Hindlimb muscle (tissue), 1 donor: Measurements from ENCODE around the gene SPANXN4. TPM values are rescaled to one million over a fixed set of nuclear protein-coding genes. Genes with fewer than 3 reads are reported as not detected.

Experiments
- DNase-seq: peaks from one replicate; pipeline ENCODE4 v3.0.0-alpha.2; 2013
- polyA plus RNA-seq: library from polyadenylated mRNA; unstranded; fragments of 120-200 nt; gene quantifications from one replicate; pipeline ENCODE4 v1.2.1, GENCODE V29; 2013; ENCODE audit not compliant: insufficient read length

Gene SPANXN4
- polyA plus RNA-seq = not detected

DNA sequence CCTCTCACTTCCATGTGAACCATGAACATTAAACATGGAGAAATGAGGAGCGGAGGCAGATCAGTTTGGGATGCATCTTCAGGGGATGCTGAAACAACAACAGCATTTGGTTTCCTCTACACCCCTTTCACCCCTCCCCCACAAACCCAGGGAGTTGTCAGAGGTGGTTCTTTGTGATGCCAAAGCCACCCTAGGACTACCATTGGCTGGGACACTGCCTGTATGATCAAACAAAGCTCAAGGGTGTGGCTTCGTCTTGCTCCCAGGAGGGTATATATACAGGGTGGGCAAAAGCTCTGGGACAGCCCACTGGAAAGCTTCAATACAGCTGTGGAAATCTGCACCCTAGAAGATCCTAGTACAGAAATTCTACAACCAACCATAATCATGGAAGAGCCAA, at the start of gene SPANXN4:
Gene SPANXN4, plus strand, starts transcription at position 301 of the 400 bp plus-strand sequence. Its CDS starts 87 bp downstream, at position 388.
- DNase-seq = no peak

GRCh38 chrX:142977128-142977914, 48.4 kb upstream of the SPANXN4 start:
- no peak for DNase-seq

GRCh38 chrX:142978130-142978684, 47.5 kb upstream of the SPANXN4 start:
- no peak for DNase-seq

DNA sequence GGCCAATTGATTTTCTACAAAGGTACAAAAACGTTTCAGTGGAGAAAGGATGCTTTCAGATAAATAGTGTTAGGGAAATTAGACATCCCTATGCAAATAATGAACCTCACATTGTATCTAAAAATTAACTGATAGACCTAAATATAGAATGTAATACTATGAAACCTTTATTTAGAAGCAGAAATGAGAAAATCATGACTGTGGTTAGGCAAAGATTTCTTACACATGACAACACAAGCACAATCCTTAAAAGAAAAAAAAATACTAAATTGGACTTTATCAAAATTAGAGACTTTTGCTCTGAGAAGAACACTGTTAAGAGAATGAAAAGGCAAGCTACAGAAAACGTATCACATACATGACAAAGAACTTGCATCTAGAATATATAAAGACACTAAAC, 43.0 kb upstream of the SPANXN4 start:
- DNase-seq = no peak

- DNase-seq = no peak
Measured at GRCh38 chrX:142994988-142995387, 30.7 kb upstream of the SPANXN4 start.

DNA sequence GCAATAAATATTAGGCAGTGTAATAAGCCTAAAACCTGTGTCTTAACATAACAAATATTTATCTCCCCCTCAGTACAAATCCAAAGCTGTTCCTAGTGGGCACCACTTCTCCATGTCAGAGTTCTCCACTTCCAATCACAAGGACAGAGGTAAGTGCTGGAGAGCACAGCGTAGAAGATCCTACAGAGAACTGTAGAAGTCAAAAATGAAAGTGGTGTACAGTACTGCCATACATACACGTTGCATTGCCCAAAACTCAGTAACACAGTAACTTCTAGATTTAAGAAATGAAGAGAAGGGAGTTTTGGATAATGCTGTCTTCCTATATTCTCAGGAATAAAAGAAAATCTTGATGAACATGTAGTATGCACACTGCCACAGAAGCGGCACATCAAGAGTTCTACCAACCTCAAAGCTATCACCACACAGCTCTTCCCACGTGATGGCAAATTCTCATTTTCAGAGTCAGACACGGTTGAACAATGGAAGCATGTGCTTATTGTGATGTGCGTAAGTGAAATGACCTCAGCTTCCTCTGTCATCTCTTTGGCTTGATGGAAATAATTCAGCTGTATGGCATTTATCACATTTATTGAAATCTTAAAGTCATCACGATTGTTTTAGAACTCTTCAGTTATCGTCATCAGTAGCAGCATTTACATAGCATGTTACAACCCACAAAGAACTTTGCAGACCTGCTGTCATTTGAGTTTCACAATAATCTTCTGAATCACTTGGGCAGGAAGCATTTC, 27.1 kb upstream of the SPANXN4 start:
- no peak for DNase-seq

- DNase-seq = no peak
Measured at GRCh38 chrX:142999199-142999701, 26.5 kb upstream of the SPANXN4 start.

GRCh38 chrX:143002206-143002605, 23.5 kb upstream of the SPANXN4 start:
- DNase-seq = no peak

DNA sequence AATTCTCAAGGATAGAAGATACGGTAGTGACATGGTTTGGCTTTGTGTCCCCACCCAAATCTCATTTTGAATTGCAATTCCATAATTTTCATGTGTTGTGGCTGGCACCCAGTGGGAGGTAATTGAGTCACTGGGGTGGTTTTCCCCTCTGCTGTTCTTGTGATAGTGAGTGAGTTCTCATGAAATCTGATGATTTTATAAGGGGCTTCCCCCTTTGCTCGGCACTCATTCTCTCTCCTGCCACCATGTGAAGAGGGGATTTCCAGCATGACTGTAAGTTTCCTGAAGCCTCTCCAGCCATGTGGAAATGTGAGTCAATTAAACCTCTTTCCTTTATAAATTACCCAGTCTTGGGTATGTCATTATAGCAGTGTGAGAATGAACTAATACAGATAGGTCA, 8.5 kb upstream of the SPANXN4 start:
- DNase-seq = no peak

DNA sequence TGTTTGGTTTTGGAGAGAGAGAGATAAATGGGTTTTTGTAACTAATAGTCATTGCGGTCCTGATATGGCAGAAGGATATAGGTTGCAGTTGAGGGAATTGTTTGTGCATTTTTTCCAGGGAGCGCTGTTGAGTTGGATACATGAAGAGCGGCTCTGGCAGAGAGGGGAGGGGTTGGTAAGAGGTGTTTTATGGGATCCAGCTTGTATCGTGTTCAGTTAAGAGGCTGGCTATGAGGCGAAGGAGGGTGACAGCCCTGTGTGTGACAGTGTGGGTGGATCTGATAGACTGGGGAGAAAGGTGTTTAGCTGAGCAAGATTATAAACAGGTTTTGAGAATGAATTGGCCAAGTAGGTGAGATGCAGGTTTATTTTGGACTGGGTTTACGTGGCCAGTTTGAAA, 1.5 kb downstream of the SPANXN4 start:
- DNase-seq = no peak

DNA sequence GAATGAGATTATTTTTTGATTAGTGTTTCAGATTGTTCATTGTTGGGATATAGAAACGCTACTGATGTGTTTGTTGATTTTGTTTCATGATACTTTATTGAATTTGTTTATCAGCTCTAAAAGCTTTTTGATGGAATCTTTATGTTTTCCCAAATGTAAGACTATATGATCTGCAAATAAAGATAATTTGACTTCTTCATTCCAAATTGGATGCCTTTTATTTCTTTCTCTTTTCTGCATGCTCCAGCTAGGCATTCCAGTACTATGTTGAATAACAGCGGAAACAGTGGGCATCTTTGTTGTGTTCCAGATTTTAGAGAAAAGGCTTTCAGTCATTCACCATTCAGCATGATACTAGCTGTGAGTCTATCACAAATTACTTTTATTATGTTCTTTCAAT, 21.8 kb downstream of the SPANXN4 start:
- DNase-seq = no peak

DNA sequence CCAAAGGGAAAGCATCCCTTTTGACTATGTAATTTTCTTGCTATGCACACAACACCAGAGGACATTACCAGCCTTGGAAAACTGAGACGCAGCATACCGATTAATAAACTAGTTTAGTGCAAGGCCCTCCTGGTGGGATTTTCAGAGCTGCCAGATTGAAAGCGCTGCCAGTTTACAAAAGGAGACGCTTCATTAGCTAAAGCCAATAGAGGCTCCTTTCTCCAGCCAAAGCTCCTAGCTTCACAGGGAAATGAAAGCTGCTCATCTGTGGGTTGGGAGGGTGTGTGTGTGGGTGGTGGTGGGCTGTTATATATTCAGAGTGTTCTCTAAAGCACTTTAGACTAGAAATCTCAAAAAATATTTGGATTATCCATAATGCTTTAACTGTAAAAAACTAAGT, 32.4 kb downstream of the SPANXN4 start:
- DNase-seq = peak; percentile 0

DNA sequence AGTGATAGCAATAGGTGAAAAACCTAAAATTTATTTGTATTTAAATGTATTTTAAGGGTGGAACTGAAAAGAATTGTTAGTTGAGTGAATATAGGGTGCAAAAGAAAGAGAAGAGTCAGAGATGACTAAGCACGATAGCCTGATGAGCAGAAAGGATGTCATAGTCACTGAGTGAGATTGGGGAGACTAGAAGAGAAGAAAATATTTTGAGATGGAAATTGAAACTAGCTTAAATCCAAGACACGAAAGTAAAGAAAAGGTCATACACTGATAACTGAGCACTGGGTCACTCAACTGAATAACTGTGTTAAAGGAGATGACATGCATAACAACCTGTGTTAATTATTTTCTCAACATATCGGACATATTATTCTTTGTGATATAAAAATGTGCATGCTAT, 55.5 kb downstream of the SPANXN4 start:
- no peak for DNase-seq

GRCh38 chrX:143082537-143082936, 56.8 kb downstream of the SPANXN4 start:
- DNase-seq = no peak
